GM12878 (cell line): Measurements from ENCODE around the gene SFT2D1. TPM values are rescaled to one million over a fixed set of nuclear protein-coding genes. Genes with fewer than 3 reads are reported as not detected.

Experiments used
- ATAC-seq: fragments of 200-7000 bp; cut with Tn5 transposase; 3 replicates; pipeline ENCODE4 v1.9.1; 2020; ENCODE audit warnings: mild to moderate bottlenecking, moderate library complexity
- BruUV-seq: library from RNA; stranded (reverse); fragments of 400-500 nt; replicated peaks from 2 replicates; lab custom pipeline; 2021; lab: Mats Ljungman, UMichigan
- CTCF ChIA-PET: fragments of 300-600 bp; sonication (Branson Sonifier 250); formaldehyde crosslinking; extraction: SDS; loops from one replicate; lab custom pipeline; 2021; ENCODE audit warnings: inconsistent platforms; lab: Yijun Ruan, JAX
- POLR2A ChIA-PET: fragments of 350-600 bp; formaldehyde crosslinking; extraction: SDS; loops from one replicate; lab custom pipeline; 2021; ENCODE audit warnings: inconsistent platforms; lab: Charles Lee
- RAD21 ChIA-PET: fragments of 300-600 bp; sonication (Branson Sonifier 250); formaldehyde crosslinking; loops from one replicate; lab custom pipeline; 2023; ENCODE audit warnings: antibody characterized with exemption; ENCODE audit not compliant: unreplicated experiment; lab: Charles Lee
- SMC1A ChIA-PET: fragments of 300-600 bp; sonication (Branson Sonifier 250); formaldehyde crosslinking; loops from one replicate; lab custom pipeline; 2023; ENCODE audit not compliant: unreplicated experiment, uncharacterized antibody; lab: Charles Lee
- DNase-seq: peaks from one replicate; pipeline ENCODE4 v3.0.0-alpha.2; 2011; ENCODE audit warnings: low read depth, low spot score
- FAIRE-seq: peaks from 3 replicates; lab custom pipeline; 2011; peaks lifted over from hg19 to GRCh38; lab: Jason Lieb, UNC
- H2AFZ ChIP-seq: 2 replicates; pipeline ENCODE4 v1.6.0; 2011; ENCODE audit warnings: low read depth, low read length, control low read depth; ENCODE audit not compliant: control insufficient read depth
- H3K27ac ChIP-seq: 2 replicates; pipeline ENCODE4 v1.5.1; 2011; ENCODE audit warnings: control low read depth; ENCODE audit not compliant: control insufficient read depth, insufficient read depth
- H3K27me3 ChIP-seq, 2 experiments: replicated peaks in 1 of 2; 2 replicates each; pipeline versions ENCODE4 v1.6.0 to v1.6.1; 2011; ENCODE audit warnings: low read length in 1 of 2; ENCODE audit not compliant: control insufficient read depth in 2 of 2, insufficient read depth in 2 of 2
- H3K36me3 ChIP-seq, 2 experiments: 2 replicates each; pipeline ENCODE4 v1.5.1; 2011; ENCODE audit warnings: low read length in 1 of 2; ENCODE audit not compliant: control insufficient read depth in 2 of 2, insufficient read depth in 2 of 2
- H3K4me1 ChIP-seq: 2 replicates; pipeline ENCODE4 v1.6.1; 2011; ENCODE audit warnings: mild to moderate bottlenecking, low read length, moderate library complexity, mixed read lengths; ENCODE audit not compliant: control insufficient read depth, insufficient read depth
- H3K4me2 ChIP-seq: 2 replicates; pipeline ENCODE4 v1.6.0; 2011; ENCODE audit warnings: control low read depth; ENCODE audit not compliant: control insufficient read depth, insufficient read depth
- H3K4me3 ChIP-seq: fragments of 200-600 bp; sonication (generic); 2 replicates; pipeline ENCODE4 v1.5.1; 2016
- H3K79me2 ChIP-seq: 2 replicates; pipeline ENCODE4 v1.6.0; 2011; ENCODE audit warnings: low read length; ENCODE audit not compliant: control insufficient read depth, insufficient read depth
- H3K9ac ChIP-seq: 2 replicates; pipeline ENCODE4 v1.8.0; 2011; ENCODE audit warnings: low read length, control low read depth, mixed read lengths; ENCODE audit not compliant: control insufficient read depth, insufficient read depth
- H3K9me3 ChIP-seq: replicated peaks from 3 replicates; pipeline ENCODE4 v1.5.1; 2011; ENCODE audit warnings: mild to moderate bottlenecking, low read length; ENCODE audit not compliant: control insufficient read depth, insufficient read depth
- H4K20me1 ChIP-seq: 2 replicates; pipeline ENCODE4 v1.6.0; 2011; ENCODE audit not compliant: control insufficient read depth, insufficient read depth
- ATF3 ChIP-seq: IDR thresholded peaks from 2 replicates; pipeline ENCODE4 v1.6.1; 2011; ENCODE audit warnings: low read depth, mild to moderate bottlenecking, low read length, moderate library complexity, borderline replicate concordance; ENCODE audit errors: extremely low read depth
- CBX3 ChIP-seq: fragments of 200-600 bp; sonication (generic); IDR thresholded peaks from 2 replicates; pipeline ENCODE4 v1.6.1; 2016; ENCODE audit warnings: low read depth, borderline replicate concordance
- E2F4 ChIP-seq: IDR thresholded peaks from 2 replicates; pipeline ENCODE4 v1.6.1; 2012; ENCODE audit warnings: low read depth, low read length, improper control_type of control experiment
- JUND ChIP-seq: IDR thresholded peaks from 2 replicates; pipeline ENCODE4 v1.6.1; 2012; ENCODE audit warnings: low read depth, mild to moderate bottlenecking, low read length, improper control_type of control experiment, moderate library complexity
- NFIC ChIP-seq: IDR thresholded peaks from 2 replicates; pipeline ENCODE4 v1.6.1; 2012; ENCODE audit warnings: low read depth, mild to moderate bottlenecking, inconsistent platforms, low read length, moderate library complexity
- NKRF ChIP-seq: fragments of 450-650 bp; conservative IDR thresholded peaks from 2 replicates; pipeline ENCODE4 v1.6.1; 2017; ENCODE audit warnings: mild to moderate bottlenecking, moderate library complexity
- NR2C1 ChIP-seq: fragments of 450-650 bp; IDR thresholded peaks from 2 replicates; pipeline ENCODE4 v1.6.1; 2017; ENCODE audit warnings: antibody characterized with exemption, mild to moderate bottlenecking, moderate library complexity
- PML ChIP-seq: IDR thresholded peaks from 2 replicates; pipeline ENCODE4 v1.6.1; 2012; ENCODE audit warnings: low read length, inconsistent platforms
- RBBP5 ChIP-seq: fragments of 200-600 bp; sonication (generic); conservative IDR thresholded peaks from 2 replicates; pipeline ENCODE4 v1.6.1; 2016
- RFX5 ChIP-seq: IDR thresholded peaks from 2 replicates; pipeline ENCODE4 v1.6.1; 2011; ENCODE audit warnings: low read depth, low read length, improper control_type of control experiment
- in situ Hi-C: fragments of 300-500 bp; cut with MboI; formaldehyde crosslinking; loops from 9 replicates; pipeline ENCODE4 v1.14.3; 2018; ENCODE audit warnings: mixed read lengths
- intact Hi-C: fragments of 100-400 bp; cut with micrococcal nuclease; formaldehyde crosslinking; loops from one replicate; pipeline ENCODE4 v1.14.2; 2022; ENCODE audit not compliant: unreplicated experiment
- polyA plus RNA-seq, 11 experiments: library from polyadenylated mRNA; depleted of rRNA in 4 of 11; unstranded in 6 of 11; stranded (reverse) in 5 of 11; fragments of >200 nt; fragmentation: Nextera tagmentation in 4 of 11; fragmentation: Illumina TruSeq in 1 of 11; extraction: Ambion mirVana in 4 of 11; extraction: Trizol in 1 of 11; gene quantifications; 1 replicate in 1 of 11; 2 replicates in 10 of 11; pipeline versions ENCODE4 v1.2.1 to v1.2.3, GENCODE V29; 2011 to 2016; ENCODE audit warnings: inconsistent platforms in 2 of 11, missing spikeins in 2 of 11, low read depth in 1 of 11
- total RNA-seq, 4 experiments: library from RNA; depleted of rRNA in 3 of 4; stranded (reverse); fragments of >200 nt in 3 of 4; fragmentation: Illumina TruSeq in 1 of 4; extraction: Trizol in 1 of 4; gene quantifications; 2 replicates each; pipeline versions ENCODE4 v1.2.1 to v1.2.3, GENCODE V29; 2013 to 2021

The SFT2D1 gene
- total and polyA plus RNA-seq, 10 of the 15 experiments (the other 5 are each of a cell fraction or from before 2014, with no cell fraction given), result 69.5 to 281 (median 124) TPM

GRCh38 chr6:166346965-166347364 is 4.6 kb upstream of the SFT2D1 start:
- TF ChIP-seq NR2C1 (no peak), RFX5 (no peak), JUND (no peak), NKRF (no peak), E2F4 (no peak), CBX3 (no peak), NFIC (no peak), ATF3 (no peak), PML (no peak), RBBP5 (no peak)
- TF ChIP-seq, all 136 proteins: peak for 0
- in situ Hi-C loops, result no loop called here

More at GRCh38 chr6:166346965-166347364, 4.6 kb upstream of the SFT2D1 start:
- Histone ChIP-seq H4K20me1 (no peaks in the 10 kb centered on the region), H3K4me1 (peaks cover 7% of the 10 kb centered on the region), H3K79me2 (peaks cover 14% of the 10 kb centered on the region), H3K36me3 (no peaks in the 10 kb centered on the region), H3K4me3 (no peak overlapping the region), H3K27ac (no peak overlapping the region), H2AFZ (no peak overlapping the region), H3K4me2 (no peak overlapping the region), H3K27me3 (no peaks in the 10 kb centered on the region), H3K9ac (no peak overlapping the region), H3K9me3 (peaks cover 3% of the 10 kb centered on the region; the same call in 2 of the 3 replicates)
- intact Hi-C loops, result loop anchor here (10.0 kb wide), 1 partner anchor 808 kb away; the partner anchor contains the start of gene GPR31
- BruUV-seq, result no TSS peak
- ATAC-seq, result no peak
- RAD21 ChIA-PET, result interaction anchor here (1.1 to 1.5 kb wide), 2 partner anchors 12 to 34 kb away, joined by 3 to 4 read pairs; no protein-coding TSS in a partner anchor
- SMC1A ChIA-PET, result interaction anchor here (0.7 kb wide), 2 partner anchors 11 to 35 kb away, joined by 3 read pairs; no protein-coding TSS in a partner anchor
- DNase-seq, result no peak
- POLR2A ChIA-PET, result no interaction called here
- FAIRE-seq, result no peak
- CTCF ChIA-PET, result interaction anchor here (0.7 to 1.7 kb wide), 4 partner anchors 11 to 35 kb away, joined by 3 to 7 read pairs (median 4); no protein-coding TSS in a partner anchor
